ENCODE data around the gene C19orf25. TPM values are rescaled to one million over a fixed set of nuclear protein-coding genes. Genes with fewer than 3 reads are reported as not detected.

C19orf25 gene
- total RNA-seq, 2 donors from 2014 or later = 54.0 to 93.0 TPM

GRCh38 chr19:1447504-1447903 lies 31.5 kb downstream of the C19orf25 start:
- 29% methylated on average over 4 of the region's 4 CpGs for WGBS
- intact Hi-C loops (cut with DNase I) = no loop called here
- Histone ChIP-seq H3K4me1 (replicated peaks) (peaks cover 5% of the 10 kb centered on the region), H3K27me3 (replicated peaks; ENCODE audit: insufficient read depth) (peaks cover 50% of the 10 kb centered on the region), H3K27ac (no peak overlapping the region), H3K9me3 (no peaks in the 10 kb centered on the region), H3K36me3 (no peaks in the 10 kb centered on the region), H3K4me3 (no peak overlapping the region)
- DNase-seq (ENCODE audit: low spot score) = no peak
- TF ChIP-seq CTCF (IDR thresholded peaks at IDR 0.05) = no peak

GRCh38 chr19:1446713-1447481 lies 32.1 kb downstream of the C19orf25 start:
- no peaks in the 10 kb centered on the region for H3K36me3 ChIP-seq
- H3K4me1 ChIP-seq (replicated peaks) = peaks cover 5% of the 10 kb centered on the region
- DNase-seq (ENCODE audit: low spot score) = no peak
- 3% methylated on average over 58 of the region's 63 CpGs for WGBS
- peaks cover 44% of the 10 kb centered on the region for H3K27me3 ChIP-seq (replicated peaks; ENCODE audit: insufficient read depth)
- peak overlapping the region in 1 of 2 donors; percentile 33 for H3K4me3 ChIP-seq
- H3K9me3 ChIP-seq = no peaks in the 10 kb centered on the region
- intact Hi-C loops (cut with DNase I) = no loop called here
- TF ChIP-seq POLR2AphosphoS5 (IDR thresholded peaks at IDR 0.05) = no peak
- TF ChIP-seq CTCF (IDR thresholded peaks at IDR 0.05) = no peak
- no peak for TF ChIP-seq POLR2A (IDR thresholded peaks at IDR 0.05)
- no peak overlapping the region for H3K27ac ChIP-seq

GRCh38 chr19:1445932-1446712 lies 32.9 kb downstream of the C19orf25 start:
- Histone ChIP-seq H3K9me3 (no peaks in the 10 kb centered on the region), H3K36me3 (no peaks in the 10 kb centered on the region), H3K27ac (no peak overlapping the region), H3K4me3 (peak overlapping the region; percentile 6 to 33), H3K4me1 (replicated peaks) (peaks cover 5% of the 10 kb centered on the region), H3K27me3 (replicated peaks; ENCODE audit: insufficient read depth) (peaks cover 37% of the 10 kb centered on the region)
- no peak for TF ChIP-seq POLR2A (IDR thresholded peaks at IDR 0.05)
- no peak for TF ChIP-seq POLR2AphosphoS5 (IDR thresholded peaks at IDR 0.05)
- no peak for TF ChIP-seq CTCF (IDR thresholded peaks at IDR 0.05)
- intact Hi-C loops (cut with DNase I) = no loop called here
- DNase-seq (ENCODE audit: low spot score) = no peak
- WGBS = 3% methylated on average over 77 of the region's 99 CpGs

GRCh38 chr19:1445185-1445931 lies 33.7 kb downstream of the C19orf25 start:
- peak; percentile 37 for DNase-seq (ENCODE audit: low spot score)
- H3K4me3 ChIP-seq = peak overlapping the region; percentile 6 to 33
- TF ChIP-seq POLR2AphosphoS5 (IDR thresholded peaks at IDR 0.05) = no peak
- TF ChIP-seq CTCF (IDR thresholded peaks at IDR 0.05) = peak; percentile 63 to 90 (median 82)
- peaks cover 4 to 8% of the 10 kb centered on the region in 2 donors for H3K36me3 ChIP-seq
- peaks cover 6% of the 10 kb centered on the region for H3K4me1 ChIP-seq (replicated peaks)
- H3K27me3 ChIP-seq (replicated peaks; ENCODE audit: insufficient read depth) = peaks cover 31% of the 10 kb centered on the region
- WGBS = 2% methylated on average over 69 of the region's 70 CpGs
- no peaks in the 10 kb centered on the region for H3K9me3 ChIP-seq
- no peak overlapping the region for H3K27ac ChIP-seq
- intact Hi-C loops (cut with DNase I) = no loop called here

All from prostate gland (tissue), 2 donors.